ENCODE results near the gene BRPF3. TPM values are rescaled to one million over a fixed set of nuclear protein-coding genes. Genes with fewer than 3 reads are reported as not detected.

Gene BRPF3
- polyA plus RNA-seq, 3 donors, result 1.1 to 9.2 (median 1.3) TPM

DNA sequence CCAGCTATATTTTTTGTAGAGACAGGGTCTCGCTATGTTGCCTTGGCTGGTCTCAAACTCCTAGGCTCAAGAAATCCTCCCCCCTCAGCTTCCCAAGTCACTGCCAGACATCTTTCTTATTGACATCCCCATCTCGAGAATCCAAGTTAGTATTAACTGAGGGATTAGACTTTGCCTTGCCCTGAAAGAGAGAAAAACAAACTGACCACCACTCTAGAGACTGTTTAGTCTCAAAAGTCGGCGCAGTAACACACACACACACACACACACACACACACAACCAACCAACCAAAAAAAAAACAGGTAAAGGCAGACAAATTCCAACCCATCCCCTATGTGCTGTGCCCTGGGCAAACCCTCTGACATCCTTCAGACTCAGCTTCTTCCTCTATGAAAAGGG is 46.1 kb downstream of the BRPF3 start:
- WGBS (ENCODE audit: insufficient coverage), result 100% methylated on average over 1 of the region's 4 CpGs
- Histone ChIP-seq H3K4me3 (replicated peaks in 1 of 3; ENCODE audit: low read depth in 2 of 3, low read length in 3 of 3) (no peak overlapping the region), H3K27me3 (ENCODE audit: control insufficient read depth in 2 of 2, insufficient read depth in 2 of 2, low read length in 2 of 2) (no peaks in the 10 kb centered on the region), H3K9ac (ENCODE audit: insufficient read depth, low read length, poor library complexity, severe bottlenecking) (no peak overlapping the region), H3K9me3 (replicated peaks in 1 of 2; ENCODE audit: control insufficient read depth in 1 of 2, insufficient read depth in 1 of 2, low read length in 2 of 2) (no peaks in the 10 kb centered on the region), H2AFZ (ENCODE audit: insufficient read depth, low read depth, low read length, poor library complexity, severe bottlenecking) (no peak overlapping the region), H3K4me1 (ENCODE audit: control insufficient read depth in 1 of 2, insufficient read depth in 2 of 2, low read length in 2 of 2) (peaks cover 53 to 63% of the 10 kb centered on the region in 2 donors), H4K20me1 (ENCODE audit: insufficient read depth, low read length) (no peaks in the 10 kb centered on the region), H3K79me2 (ENCODE audit: insufficient read depth, low read length) (no peaks in the 10 kb centered on the region), H3K36me3 (replicated peaks in 1 of 2; ENCODE audit: control insufficient read depth in 1 of 2, insufficient read depth in 2 of 2, low read length in 2 of 2) (no peaks in the 10 kb centered on the region), H3K4me2 (replicated peaks; ENCODE audit: extremely low read depth, low read length, poor library complexity, severe bottlenecking) (no peak overlapping the region), H3K27ac (ENCODE audit: low read depth in 1 of 2, low read length in 2 of 2) (no peak overlapping the region)
- DNase-seq, result no peak
- TF ChIP-seq, protein P1, sequence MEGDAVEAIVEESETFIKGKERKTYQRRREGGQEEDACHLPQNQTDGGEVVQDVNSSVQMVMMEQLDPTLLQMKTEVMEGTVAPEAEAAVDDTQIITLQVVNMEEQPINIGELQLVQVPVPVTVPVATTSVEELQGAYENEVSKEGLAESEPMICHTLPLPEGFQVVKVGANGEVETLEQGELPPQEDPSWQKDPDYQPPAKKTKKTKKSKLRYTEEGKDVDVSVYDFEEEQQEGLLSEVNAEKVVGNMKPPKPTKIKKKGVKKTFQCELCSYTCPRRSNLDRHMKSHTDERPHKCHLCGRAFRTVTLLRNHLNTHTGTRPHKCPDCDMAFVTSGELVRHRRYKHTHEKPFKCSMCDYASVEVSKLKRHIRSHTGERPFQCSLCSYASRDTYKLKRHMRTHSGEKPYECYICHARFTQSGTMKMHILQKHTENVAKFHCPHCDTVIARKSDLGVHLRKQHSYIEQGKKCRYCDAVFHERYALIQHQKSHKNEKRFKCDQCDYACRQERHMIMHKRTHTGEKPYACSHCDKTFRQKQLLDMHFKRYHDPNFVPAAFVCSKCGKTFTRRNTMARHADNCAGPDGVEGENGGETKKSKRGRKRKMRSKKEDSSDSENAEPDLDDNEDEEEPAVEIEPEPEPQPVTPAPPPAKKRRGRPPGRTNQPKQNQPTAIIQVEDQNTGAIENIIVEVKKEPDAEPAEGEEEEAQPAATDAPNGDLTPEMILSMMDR (IDR thresholded peaks at IDR 0.05), result no peak
- H3K27ac Mint-ChIP-seq, result peak overlapping the region in 2 of 7 donors; percentile 15 to 25
- peaks cover 0 to 10% (median 5%) of the 10 kb centered on the region in 3 donors for H3K27me3 Mint-ChIP-seq (ENCODE audit: low read depth in 3 of 3)
- peaks cover 0 to 4% of the 10 kb centered on the region in 2 donors for H3K36me3 Mint-ChIP-seq
- H3K9me3 Mint-ChIP-seq, result peaks cover 0 to 4% (median 0%) of the 10 kb centered on the region in 7 donors
- intact Hi-C loops (cut with micrococcal nuclease), result no loop called here
- peaks cover 65% of the 10 kb centered on the region for H3K4me1 Mint-ChIP-seq
- H3K4me3 Mint-ChIP-seq, result peak overlapping the region in 1 of 2 donors; percentile 90

DNA sequence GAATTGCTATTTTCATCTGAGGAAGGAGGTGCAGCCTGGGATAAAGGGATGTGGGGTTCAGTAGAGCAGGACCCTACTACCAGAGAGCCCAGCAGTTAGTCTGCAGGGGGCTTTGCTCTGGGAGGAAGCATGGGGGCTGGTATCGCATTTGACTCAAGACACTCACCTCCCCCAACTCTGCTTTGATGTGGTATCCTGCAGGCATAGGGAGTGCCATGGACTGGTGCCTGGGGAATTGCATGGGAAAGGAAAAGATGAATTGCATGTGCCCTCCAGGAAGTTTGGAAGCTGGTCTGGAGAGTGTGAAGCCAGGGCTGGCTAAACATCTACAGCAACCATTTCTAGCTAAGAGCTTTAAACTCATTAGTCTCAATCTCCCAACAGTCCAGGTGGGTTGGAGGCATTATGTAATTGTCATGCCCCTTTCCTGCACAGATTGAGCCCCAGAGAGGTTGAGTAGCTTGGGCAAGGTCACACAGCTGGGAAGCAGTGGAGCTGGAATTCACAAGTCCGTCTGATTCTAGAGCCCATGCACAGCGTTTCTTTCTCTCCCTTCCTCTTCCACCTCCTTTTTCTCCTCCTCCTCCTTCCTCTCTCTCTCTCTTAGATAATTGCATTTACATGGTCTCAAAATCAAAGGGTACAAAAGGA is 47.1 kb downstream of the BRPF3 start:
- no peaks in the 10 kb centered on the region for H3K9me3 ChIP-seq (replicated peaks in 1 of 2; ENCODE audit: control insufficient read depth in 1 of 2, insufficient read depth in 1 of 2, low read length in 2 of 2)
- Mint-ChIP-seq H3K9me3 (peaks cover 0 to 4% (median 0%) of the 10 kb centered on the region in 7 donors), H3K27me3 (ENCODE audit: low read depth in 3 of 3) (peaks cover 0 to 10% (median 5%) of the 10 kb centered on the region in 3 donors), H3K36me3 (peaks cover 0 to 4% of the 10 kb centered on the region in 2 donors), H3K4me1 (peaks cover 74% of the 10 kb centered on the region), H3K4me3 (no peak overlapping the region), H3K27ac (no peak overlapping the region)
- H2AFZ ChIP-seq (ENCODE audit: insufficient read depth, low read depth, low read length, poor library complexity, severe bottlenecking), result no peak overlapping the region
- no peak for DNase-seq
- H3K4me3 ChIP-seq (replicated peaks in 1 of 3; ENCODE audit: low read depth in 2 of 3, low read length in 3 of 3), result no peak overlapping the region
- WGBS (ENCODE audit: insufficient coverage), result no CpG with 5 or more reads among the region's 3 CpGs
- no peaks in the 10 kb centered on the region for H3K36me3 ChIP-seq (replicated peaks in 1 of 2; ENCODE audit: control insufficient read depth in 1 of 2, insufficient read depth in 2 of 2, low read length in 2 of 2)
- H3K4me1 ChIP-seq (ENCODE audit: control insufficient read depth in 1 of 2, insufficient read depth in 2 of 2, low read length in 2 of 2), result peaks cover 64 to 73% of the 10 kb centered on the region in 2 donors
- H3K79me2 ChIP-seq (ENCODE audit: insufficient read depth, low read length), result no peaks in the 10 kb centered on the region
- H4K20me1 ChIP-seq (ENCODE audit: insufficient read depth, low read length), result no peaks in the 10 kb centered on the region
- H3K27ac ChIP-seq (ENCODE audit: low read depth in 1 of 2, low read length in 2 of 2), result no peak overlapping the region
- TF ChIP-seq, protein P1 (IDR thresholded peaks at IDR 0.05), result no peak
- intact Hi-C loops (cut with micrococcal nuclease), result no loop called here
- no peaks in the 10 kb centered on the region for H3K27me3 ChIP-seq (ENCODE audit: control insufficient read depth in 2 of 2, insufficient read depth in 2 of 2, low read length in 2 of 2)
- H3K9ac ChIP-seq (ENCODE audit: insufficient read depth, low read length, poor library complexity, severe bottlenecking), result no peak overlapping the region
- H3K4me2 ChIP-seq (replicated peaks; ENCODE audit: extremely low read depth, low read length, poor library complexity, severe bottlenecking), result no peak overlapping the region

Data from CD14-positive monocyte (primary cell).